ENCODE results near the gene TSPAN31.

The TSPAN31 gene

GRCh38 chr12:57797933-57798332, 53.1 kb downstream of the TSPAN31 start:
- DNase-seq: no peak

Data from NCI-H524 (cell line).